Mucosa of stomach (tissue), 1 donor: Measurements from ENCODE around the gene HAO2.

Source experiments
- H3K27me3 ChIP-seq: one replicate; pipeline ENCODE4 v1.7.0; 2013; ENCODE audit warnings: mild to moderate bottlenecking, low read length; ENCODE audit not compliant: control insufficient read depth, insufficient read depth
- H3K36me3 ChIP-seq: one replicate; pipeline ENCODE4 v1.7.0; 2013; ENCODE audit warnings: low read length; ENCODE audit not compliant: control insufficient read depth, insufficient read depth
- H3K4me1 ChIP-seq: one replicate; pipeline ENCODE4 v1.7.0; 2013; ENCODE audit warnings: mild to moderate bottlenecking, low read length; ENCODE audit not compliant: control insufficient read depth, insufficient read depth
- H3K4me3 ChIP-seq: one replicate; pipeline ENCODE4 v1.7.0; 2013; ENCODE audit warnings: low read length
- H3K9ac ChIP-seq: one replicate; pipeline ENCODE4 v1.7.0; 2013; ENCODE audit warnings: mild to moderate bottlenecking, low read length, moderate library complexity
- H3K9me3 ChIP-seq: one replicate; pipeline ENCODE4 v1.7.0; 2013; ENCODE audit warnings: mild to moderate bottlenecking, low read length, moderate library complexity; ENCODE audit not compliant: control insufficient read depth
- donor health status: Pancreatic carcinoma.

Gene HAO2

GRCh38 chr1:119422631-119423030 is 54.0 kb downstream of the HAO2 start:
- Histone ChIP-seq H3K9ac (no peak overlapping the region), H3K27me3 (no peaks in the 10 kb centered on the region), H3K9me3 (no peaks in the 10 kb centered on the region), H3K36me3 (no peaks in the 10 kb centered on the region), H3K4me3 (no peak overlapping the region), H3K4me1 (no peaks in the 10 kb centered on the region)

GRCh38 chr1:119428991-119429390 is 60.4 kb downstream of the HAO2 start:
- no peak overlapping the region for H3K4me3 ChIP-seq

GRCh38 chr1:119429687-119430086 is 61.1 kb downstream of the HAO2 start:
- Histone ChIP-seq H3K4me3 (no peak overlapping the region), H3K9me3 (no peaks in the 10 kb centered on the region), H3K27me3 (no peaks in the 10 kb centered on the region), H3K36me3 (no peaks in the 10 kb centered on the region), H3K9ac (no peak overlapping the region), H3K4me1 (no peaks in the 10 kb centered on the region)

More at GRCh38 chr1:119428991-119429390, 60.4 kb downstream of the HAO2 start:
- H3K27me3 ChIP-seq: no peaks in the 10 kb centered on the region
- no peaks in the 10 kb centered on the region for H3K9me3 ChIP-seq
- no peak overlapping the region for H3K9ac ChIP-seq
- H3K36me3 ChIP-seq: no peaks in the 10 kb centered on the region
- H3K4me1 ChIP-seq: no peaks in the 10 kb centered on the region

GRCh38 chr1:119430486-119430885 is 61.9 kb downstream of the HAO2 start:
- Histone ChIP-seq H3K4me1 (no peaks in the 10 kb centered on the region), H3K36me3 (no peaks in the 10 kb centered on the region), H3K4me3 (no peak overlapping the region), H3K9me3 (no peaks in the 10 kb centered on the region), H3K9ac (no peak overlapping the region), H3K27me3 (no peaks in the 10 kb centered on the region)

- H3K9me3 ChIP-seq: no peaks in the 10 kb centered on the region
- H3K4me3 ChIP-seq: no peak overlapping the region
- H3K36me3 ChIP-seq: no peaks in the 10 kb centered on the region
- H3K27me3 ChIP-seq: no peaks in the 10 kb centered on the region
- H3K4me1 ChIP-seq: no peaks in the 10 kb centered on the region
- no peak overlapping the region for H3K9ac ChIP-seq
Measured at GRCh38 chr1:119431836-119432235, 63.3 kb downstream of the HAO2 start.

GRCh38 chr1:119435052-119435451 is 66.5 kb downstream of the HAO2 start:
- H3K36me3 ChIP-seq: no peaks in the 10 kb centered on the region
- no peaks in the 10 kb centered on the region for H3K9me3 ChIP-seq
- H3K4me1 ChIP-seq: no peaks in the 10 kb centered on the region
- no peak overlapping the region for H3K9ac ChIP-seq
- no peaks in the 10 kb centered on the region for H3K27me3 ChIP-seq
- no peak overlapping the region for H3K4me3 ChIP-seq

GRCh38 chr1:119438761-119439160 is 70.2 kb downstream of the HAO2 start:
- H3K4me1 ChIP-seq: no peaks in the 10 kb centered on the region
- no peak overlapping the region for H3K9ac ChIP-seq
- no peak overlapping the region for H3K4me3 ChIP-seq
- H3K36me3 ChIP-seq: no peaks in the 10 kb centered on the region
- H3K27me3 ChIP-seq: no peaks in the 10 kb centered on the region
- no peaks in the 10 kb centered on the region for H3K9me3 ChIP-seq

- no peak overlapping the region for H3K4me3 ChIP-seq
- no peaks in the 10 kb centered on the region for H3K36me3 ChIP-seq
Measured at GRCh38 chr1:119440721-119441307, 72.2 kb downstream of the HAO2 start.

GRCh38 chr1:119442756-119443155 is 74.2 kb downstream of the HAO2 start:
- Histone ChIP-seq H3K9me3 (no peaks in the 10 kb centered on the region), H3K4me3 (no peak overlapping the region), H3K27me3 (no peaks in the 10 kb centered on the region), H3K4me1 (no peaks in the 10 kb centered on the region), H3K36me3 (no peaks in the 10 kb centered on the region), H3K9ac (no peak overlapping the region)

More at GRCh38 chr1:119440721-119441307, 72.2 kb downstream of the HAO2 start:
- Histone ChIP-seq H3K27me3 (no peaks in the 10 kb centered on the region), H3K4me1 (no peaks in the 10 kb centered on the region), H3K9me3 (no peaks in the 10 kb centered on the region), H3K9ac (no peak overlapping the region)
